Measurements from ENCODE around the gene TCAF1. TPM values are rescaled to one million over a fixed set of nuclear protein-coding genes. Genes with fewer than 3 reads are reported as not detected.

Gene TCAF1
- total and polyA plus RNA-seq, 12 donors = 41.3 to 177 (median 117) TPM

GRCh38 chr7:143934526-143935325 lies 32.8 kb upstream of the TCAF1 start, which contains the start of gene OR2F2:
Gene OR2F2 (plus strand): TSS chr7:143935233. CDS start chr7:143935233, 0 bp downstream.
- no peaks in the 10 kb centered on the region for H3K4me1 ChIP-seq (replicated peaks in 1 of 2)
- intact Hi-C loops (cut with DNase I) = no loop called here
- no peaks in the 10 kb centered on the region for H3K27me3 ChIP-seq
- WGBS, 4 donors = 56 to 68% (median 61%) methylated on average over 3 of the region's 3 CpGs
- H3K9me3 ChIP-seq (replicated peaks in 1 of 3) = peaks cover 0 to 5% (median 0%) of the 10 kb centered on the region in 3 donors
- DNase-seq = no peak
- H3K27ac ChIP-seq = no peak within 1 kb of the TSS
- H3K36me3 ChIP-seq (replicated peaks in 1 of 2) = no peaks in the 10 kb centered on the region
- TF ChIP-seq POLR2A (IDR thresholded peaks at IDR 0.05) (no peak), CTCF (IDR thresholded peaks at IDR 0.05) (no peak)
- H3K4me3 ChIP-seq = no peak within 1 kb of the TSS

- no peaks in the 10 kb centered on the region for H3K27me3 ChIP-seq
- H3K4me3 ChIP-seq = no peak overlapping the region
- no peaks in the 10 kb centered on the region for H3K4me1 ChIP-seq (replicated peaks in 1 of 2)
- intact Hi-C loops (cut with DNase I) = no loop called here
- peaks cover 0 to 5% (median 0%) of the 10 kb centered on the region in 3 donors for H3K9me3 ChIP-seq (replicated peaks in 1 of 3)
- DNase-seq = no peak
- no peak for TF ChIP-seq POLR2A (IDR thresholded peaks at IDR 0.05)
- TF ChIP-seq CTCF (IDR thresholded peaks at IDR 0.05) = no peak
- H3K36me3 ChIP-seq (replicated peaks in 1 of 2) = no peaks in the 10 kb centered on the region
- H3K27ac ChIP-seq = no peak overlapping the region
Observed at GRCh38 chr7:143931739-143932138, 29.8 kb upstream of the TCAF1 start.

GRCh38 chr7:143929224-143929920 lies 27.4 kb upstream of the TCAF1 start:
- no peaks in the 10 kb centered on the region for H3K4me1 ChIP-seq (replicated peaks in 1 of 2)
- H3K4me3 ChIP-seq = no peak overlapping the region
- no peak for DNase-seq
- H3K27me3 ChIP-seq = no peaks in the 10 kb centered on the region
- WGBS, 4 donors = 96 to 100% (median 99%) methylated on average over 1 of the region's 1 CpG
- no peaks in the 10 kb centered on the region for H3K36me3 ChIP-seq (replicated peaks in 1 of 2)
- no peak for TF ChIP-seq POLR2A (IDR thresholded peaks at IDR 0.05)
- intact Hi-C loops (cut with DNase I) = no loop called here
- peaks cover 0 to 5% (median 0%) of the 10 kb centered on the region in 3 donors for H3K9me3 ChIP-seq (replicated peaks in 1 of 3)
- H3K27ac ChIP-seq = no peak overlapping the region

GRCh38 chr7:143924851-143925250 lies 22.9 kb upstream of the TCAF1 start:
- no peaks in the 10 kb centered on the region for H3K36me3 ChIP-seq (replicated peaks in 1 of 2)
- H3K9me3 ChIP-seq (replicated peaks in 1 of 3) = peaks cover 0 to 7% (median 0%) of the 10 kb centered on the region in 3 donors
- no peaks in the 10 kb centered on the region for H3K4me1 ChIP-seq (replicated peaks in 1 of 2)
- 68 to 83% (median 80%) methylated on average over 1 of the region's 1 CpG for WGBS, 4 donors
- H3K27ac ChIP-seq = no peak overlapping the region
- H3K27me3 ChIP-seq = no peaks in the 10 kb centered on the region
- no peak for DNase-seq
- no peak overlapping the region for H3K4me3 ChIP-seq
- no peak for TF ChIP-seq CTCF (IDR thresholded peaks at IDR 0.05)
- no peak for TF ChIP-seq POLR2A (IDR thresholded peaks at IDR 0.05)
- intact Hi-C loops (cut with DNase I) = no loop called here
